HCT116 (cell line): ENCODE measurements around the gene KIF5C. TPM values are rescaled to one million over a fixed set of nuclear protein-coding genes. Genes with fewer than 3 reads are reported as not detected.

Source experiments
- ATAC-seq: fragments of 200-7000 bp; cut with Tn5 transposase; 2 replicates; pipeline ENCODE4 v1.9.1; 2020; ENCODE audit warnings: mild to moderate bottlenecking, moderate library complexity
- BruUV-seq: library from RNA; stranded (reverse); fragments of 400-500 nt; replicated peaks from 2 replicates; lab custom pipeline; 2021; lab: Mats Ljungman, UMichigan
- CTCF ChIA-PET: fragments of 300-600 bp; sonication (Branson Sonifier 250); formaldehyde crosslinking; loops from one replicate; lab custom pipeline; 2021; ENCODE audit warnings: antibody characterized with exemption; lab: Charles Lee
- POLR2A ChIA-PET: fragments of 300-600, 350-600 bp; sonication (Branson Sonifier 250); formaldehyde crosslinking; loops from one replicate; lab custom pipeline; 2021; ENCODE audit warnings: antibody characterized with exemption; lab: Charles Lee
- RAD21 ChIA-PET, 2 experiments: fragments of 300-600 bp; sonication (Branson Sonifier 250); formaldehyde crosslinking; loops; one replicate each; lab custom pipeline; 2023; ENCODE audit warnings: low total read pairs in 2 of 2; ENCODE audit not compliant: uncharacterized antibody in 2 of 2, unreplicated experiment in 2 of 2, low non-redundant PET in 1 of 2; lab: Charles Lee
- DNase-seq: peaks from one replicate; pipeline ENCODE4 v3.0.0-alpha.2; 2010; ENCODE audit warnings: low read depth, low spot score
- H2AFZ ChIP-seq: fragments of 200-600 bp; shearing (Covaris generic), sonication (generic); 2 replicates; pipeline ENCODE4 v1.6.1; 2017; ENCODE audit warnings: low read depth, mixed run types, mixed read lengths, antibody characterized with exemption, low read length; ENCODE audit not compliant: poor library complexity, severe bottlenecking
- H3K27ac ChIP-seq: 2 replicates; pipeline ENCODE4 v1.5.1; 2012; ENCODE audit warnings: low read depth, low read length
- H3K27me3 ChIP-seq: fragments of 200-600 bp; sonication (generic); 2 replicates; pipeline ENCODE4 v1.6.1; 2016; ENCODE audit warnings: mixed run types, low read length, mixed read lengths; ENCODE audit not compliant: insufficient read depth
- H3K36me3 ChIP-seq, 2 experiments: fragments of 200-500 bp in 1 of 2; fragments of 200-600 bp in 1 of 2; sonication (Bioruptor generic) in 1 of 2; sonication (generic) in 1 of 2; 2 replicates each; pipeline versions ENCODE4 v1.5.1 to v1.6.1; 2014 to 2016; ENCODE audit warnings: low read length in 2 of 2, inconsistent platforms in 1 of 2, mixed read lengths in 1 of 2, mixed run types in 1 of 2; ENCODE audit not compliant: insufficient read depth in 2 of 2, control insufficient read depth in 1 of 2
- H3K4me1 ChIP-seq, 2 experiments: fragments of 200-600 bp in 1 of 2; sonication (generic) in 1 of 2; 2 replicates each; pipeline versions ENCODE4 v1.5.1 to v1.6.1; 2012 to 2017; ENCODE audit warnings: low read length in 2 of 2, inconsistent platforms in 1 of 2, mild to moderate bottlenecking in 1 of 2, mixed read lengths in 1 of 2, mixed run types in 1 of 2, moderate library complexity in 1 of 2; ENCODE audit not compliant: insufficient read depth in 2 of 2, control insufficient read depth in 1 of 2
- H3K4me2 ChIP-seq: fragments of 200-600 bp; sonication (generic); 2 replicates; pipeline ENCODE4 v1.6.1; 2017; ENCODE audit warnings: mixed run types, low read length, mixed read lengths
- H3K4me3 ChIP-seq, 2 experiments: fragments of 200-600 bp in 1 of 2; sonication (generic) in 1 of 2; replicated peaks in 1 of 2; 2 replicates each; pipeline ENCODE4 v1.5.1; 2011 to 2016; ENCODE audit warnings: low read length in 2 of 2, control low read depth in 1 of 2, low read depth in 1 of 2, mild to moderate bottlenecking in 1 of 2, mixed read lengths in 1 of 2, mixed run types in 1 of 2
- H3K79me2 ChIP-seq: fragments of 200-600 bp; sonication (generic); 2 replicates; pipeline ENCODE4 v1.6.1; 2017; ENCODE audit warnings: mild to moderate bottlenecking, mixed run types, low read length, moderate library complexity, mixed read lengths; ENCODE audit not compliant: insufficient read depth
- H3K9ac ChIP-seq: fragments of 200-600 bp; sonication (generic); 2 replicates; pipeline ENCODE4 v1.6.1; 2016; ENCODE audit warnings: low read length, mixed read lengths
- H3K9me2 ChIP-seq: fragments of 200-600 bp; sonication (generic), shearing (Covaris generic); 2 replicates; pipeline ENCODE4 v1.6.1; 2017; ENCODE audit warnings: mixed run types, mild to moderate bottlenecking, moderate library complexity; ENCODE audit not compliant: insufficient read depth
- H3K9me3 ChIP-seq, 2 experiments: fragments of 200-500 bp in 1 of 2; fragments of 200-600 bp in 1 of 2; sonication (Bioruptor generic) in 1 of 2; sonication (generic) in 1 of 2; 2 replicates each; pipeline ENCODE4 v1.6.1; 2014 to 2017; ENCODE audit warnings: low read length in 2 of 2, mixed read lengths in 2 of 2, inconsistent platforms in 1 of 2, low read depth in 1 of 2, mild to moderate bottlenecking in 1 of 2, mixed run types in 1 of 2, moderate library complexity in 1 of 2; ENCODE audit not compliant: control insufficient read depth in 1 of 2, insufficient read depth in 1 of 2
- H4K20me1 ChIP-seq: fragments of 200-600 bp; sonication (generic), shearing (Covaris generic); 2 replicates; pipeline ENCODE4 v1.6.1; 2017; ENCODE audit warnings: mixed run types, mild to moderate bottlenecking, moderate library complexity; ENCODE audit not compliant: insufficient read depth
- CBX3 ChIP-seq: IDR thresholded peaks from 2 replicates; pipeline ENCODE4 v1.6.1; 2012; ENCODE audit warnings: low read depth
- CEBPB ChIP-seq: IDR thresholded peaks from 2 replicates; pipeline ENCODE4 v1.6.1; 2012; ENCODE audit warnings: low read depth
- EGR1 ChIP-seq: IDR thresholded peaks from 2 replicates; pipeline ENCODE4 v1.6.1; 2012; ENCODE audit warnings: low read depth
- ELF1 ChIP-seq: IDR thresholded peaks from 2 replicates; pipeline ENCODE4 v1.6.1; 2012; ENCODE audit warnings: low read depth, borderline replicate concordance
- EZH2 ChIP-seq: fragments of 200-600 bp; sonication (generic); IDR thresholded peaks from 2 replicates; pipeline ENCODE4 v1.6.1; 2017; ENCODE audit warnings: antibody characterized with exemption, mixed run types
- FOSL1 ChIP-seq: IDR thresholded peaks from 2 replicates; pipeline ENCODE4 v1.6.1; 2012; ENCODE audit warnings: low read depth
- JUND ChIP-seq: IDR thresholded peaks from 2 replicates; pipeline ENCODE4 v1.6.1; 2012
- MAX ChIP-seq: IDR thresholded peaks from 2 replicates; pipeline ENCODE4 v1.6.1; 2012
- REST ChIP-seq: IDR thresholded peaks from 2 replicates; pipeline ENCODE4 v1.6.1; 2012; ENCODE audit warnings: low read depth
- SRF ChIP-seq: IDR thresholded peaks from 2 replicates; pipeline ENCODE4 v1.6.1; 2012; ENCODE audit warnings: low read depth
- YY1 ChIP-seq: IDR thresholded peaks from 2 replicates; pipeline ENCODE4 v1.6.1; 2011; ENCODE audit warnings: low read length, low read depth, moderate library complexity, mild to moderate bottlenecking; ENCODE audit not compliant: insufficient replicate concordance; ENCODE audit errors: extremely low read depth
- ZBTB33 ChIP-seq: IDR thresholded peaks from 2 replicates; pipeline ENCODE4 v1.6.1; 2011; ENCODE audit warnings: mild to moderate bottlenecking, low read length, moderate library complexity; ENCODE audit not compliant: insufficient replicate concordance; ENCODE audit errors: extremely low read depth
- ZFX ChIP-seq: fragments of 450-650 bp; IDR thresholded peaks from 2 replicates; pipeline ENCODE4 v1.6.1; 2017
- intact Hi-C: fragments of 100-400 bp; cut with micrococcal nuclease; formaldehyde crosslinking; loops from 2 replicates; pipeline ENCODE4 v1.10.0; 2022
- total RNA-seq: library from RNA; stranded (reverse); gene quantifications from one replicate; pipeline ENCODE4 v1.2.1, GENCODE V29; 2021; ENCODE audit not compliant: unreplicated experiment
- TF ChIP-seq, protein P1 (sequence below): IDR thresholded peaks from 2 replicates; pipeline ENCODE4 v1.6.1; 2012

The KIF5C gene
- total RNA-seq, 1 experiment from 2014 or later, result 6.5 TPM

DNA sequence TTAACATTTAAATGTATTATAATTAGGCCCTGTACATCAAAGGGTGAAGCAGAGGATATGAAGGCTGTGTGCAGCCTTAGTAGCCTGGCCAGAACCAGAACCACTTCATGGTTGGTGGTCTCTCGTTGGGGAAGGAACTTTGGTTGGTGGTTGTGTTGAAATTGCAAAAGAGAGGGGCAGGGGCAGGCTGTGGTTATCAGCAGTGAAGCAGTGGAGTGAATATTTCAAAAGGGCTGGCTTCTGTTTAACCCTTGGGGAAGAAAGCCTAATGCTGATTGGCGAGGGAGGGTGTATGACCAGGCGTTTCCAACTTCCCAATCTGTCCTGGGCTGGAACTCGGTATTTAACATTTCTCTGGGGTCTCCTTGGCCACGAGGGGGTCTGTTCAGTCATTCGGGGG is 112.3 kb downstream of the KIF5C start:
- intact Hi-C loops, result loop anchor here (5.0 kb wide), 2 partner anchors 345 to 420 kb away; partner anchors contain the start of gene EPC2
- DNase-seq, result no peak
- Histone ChIP-seq H3K9ac (no peak overlapping the region), H4K20me1 (no peaks in the 10 kb centered on the region), H3K4me2 (no peak overlapping the region), H3K36me3 (no peaks in the 10 kb centered on the region), H3K4me1 (no peaks in the 10 kb centered on the region), H3K27ac (no peak overlapping the region), H2AFZ (no peak overlapping the region), H3K4me3 (no peak overlapping the region), H3K79me2 (no peaks in the 10 kb centered on the region), H3K9me3 (no peaks in the 10 kb centered on the region), H3K9me2 (no peaks in the 10 kb centered on the region), H3K27me3 (no peaks in the 10 kb centered on the region)
- TF ChIP-seq FOSL1 (no peak), CBX3 (no peak), EGR1 (no peak), REST (no peak), MAX (no peak)
- TF ChIP-seq, protein P1, sequence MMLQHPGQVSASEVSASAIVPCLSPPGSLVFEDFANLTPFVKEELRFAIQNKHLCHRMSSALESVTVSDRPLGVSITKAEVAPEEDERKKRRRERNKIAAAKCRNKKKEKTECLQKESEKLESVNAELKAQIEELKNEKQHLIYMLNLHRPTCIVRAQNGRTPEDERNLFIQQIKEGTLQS, result no peak
- CTCF ChIA-PET, result no interaction called here
- no peak for ATAC-seq
- POLR2A ChIA-PET, result no interaction called here
- BruUV-seq, result no TSS peak
- RAD21 ChIA-PET, result no interaction called here

DNA sequence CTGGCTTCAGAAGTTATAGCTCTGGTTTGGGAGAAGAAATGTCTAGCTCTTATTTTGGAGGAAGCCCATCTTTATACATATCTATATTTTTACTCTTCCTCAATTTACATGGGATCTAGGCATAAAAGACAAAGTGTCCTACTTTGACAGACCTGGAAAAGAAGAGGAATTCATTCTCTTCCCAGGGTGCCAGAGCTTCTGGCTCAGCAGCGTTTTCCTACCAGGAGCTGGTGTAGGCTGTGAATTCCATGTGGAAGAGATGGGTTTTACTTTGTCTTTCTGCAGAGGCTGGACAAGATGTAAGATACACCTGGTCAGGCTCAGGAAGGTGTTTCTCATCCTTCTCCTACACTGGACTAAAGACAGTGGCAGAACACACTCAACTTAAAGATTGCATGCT is 113.3 kb downstream of the KIF5C start:
- H3K27me3 ChIP-seq, result no peaks in the 10 kb centered on the region
- intact Hi-C loops, result loop anchor here (5.0 kb wide), 2 partner anchors 346 to 421 kb away; partner anchors contain the start of gene EPC2
- no peak overlapping the region for H3K27ac ChIP-seq
- no TSS peak for BruUV-seq
- no peaks in the 10 kb centered on the region for H3K36me3 ChIP-seq
- DNase-seq (no peak), ATAC-seq (no peak)
- POLR2A ChIA-PET, result no interaction called here
- RAD21 ChIA-PET, result no interaction called here
- no peak overlapping the region for H3K9ac ChIP-seq
- H3K4me1 ChIP-seq, result no peaks in the 10 kb centered on the region
- no peaks in the 10 kb centered on the region for H3K79me2 ChIP-seq
- no peaks in the 10 kb centered on the region for H3K9me2 ChIP-seq
- no peak overlapping the region for H2AFZ ChIP-seq
- H3K4me3 ChIP-seq, result no peak overlapping the region
- CTCF ChIA-PET, result no interaction called here
- H4K20me1 ChIP-seq, result no peaks in the 10 kb centered on the region
- no peak overlapping the region for H3K4me2 ChIP-seq
- H3K9me3 ChIP-seq, result no peaks in the 10 kb centered on the region
- TF ChIP-seq MAX, result no peak
- no peak for TF ChIP-seq SRF
- TF ChIP-seq YY1, result no peak
- TF ChIP-seq JUND, result no peak
- no peak for TF ChIP-seq EZH2
- TF ChIP-seq CBX3, result no peak
- no peak for TF ChIP-seq ZFX
- TF ChIP-seq ZBTB33, result no peak
- TF ChIP-seq ELF1, result no peak
- TF ChIP-seq CEBPB, result no peak
